Hepatocyte (in vitro differentiated cells): Measurements from ENCODE around the gene SH3RF3. TPM values are rescaled to one million over a fixed set of nuclear protein-coding genes. Genes with fewer than 3 reads are reported as not detected.

Experiments
- DNase-seq: peaks from one replicate; pipeline ENCODE4 v3.0.0-alpha.2; 2016; ENCODE audit warnings: low spot score
- H2AFZ ChIP-seq: fragments of 200-600 bp; sonication (generic); 2 replicates; pipeline ENCODE4 v1.6.0; 2016; ENCODE audit warnings: antibody characterized with exemption, mild to moderate bottlenecking
- H3K27ac ChIP-seq: fragments of 200-600 bp; sonication (generic); 2 replicates; pipeline ENCODE4 v1.5.1; 2016; ENCODE audit warnings: mild to moderate bottlenecking
- H3K27me3 ChIP-seq: fragments of 200-600 bp; sonication (generic); 2 replicates; pipeline ENCODE4 v1.6.1; 2016
- H3K36me3 ChIP-seq: fragments of 200-600 bp; sonication (generic); replicated peaks from 2 replicates; pipeline ENCODE4 v1.5.1; 2016; ENCODE audit warnings: low read depth; ENCODE audit not compliant: insufficient read depth
- H3K4me1 ChIP-seq: fragments of 200-600 bp; sonication (generic); 2 replicates; pipeline ENCODE4 v1.5.1; 2016; ENCODE audit warnings: mild to moderate bottlenecking, moderate library complexity; ENCODE audit not compliant: insufficient read depth
- H3K4me2 ChIP-seq: fragments of 200-600 bp; sonication (generic); 2 replicates; pipeline ENCODE4 v1.6.0; 2016
- H3K4me3 ChIP-seq: fragments of 200-600 bp; sonication (generic); 2 replicates; pipeline ENCODE4 v1.5.1; 2016; ENCODE audit warnings: mild to moderate bottlenecking
- H3K79me2 ChIP-seq: fragments of 200-600 bp; sonication (generic); 2 replicates; pipeline ENCODE4 v1.6.0; 2017; ENCODE audit warnings: mild to moderate bottlenecking
- H3K9me2 ChIP-seq: fragments of 200-600 bp; sonication (generic); replicated peaks from 2 replicates; pipeline ENCODE4 v1.6.0; 2017; ENCODE audit warnings: mild to moderate bottlenecking; ENCODE audit not compliant: insufficient read depth
- H3K9me3 ChIP-seq: fragments of 200-600 bp; sonication (generic); 2 replicates; pipeline ENCODE4 v1.5.1; 2016; ENCODE audit warnings: low read depth, mild to moderate bottlenecking
- H4K20me1 ChIP-seq: fragments of 200-600 bp; sonication (generic); 2 replicates; pipeline ENCODE4 v1.6.0; 2016; ENCODE audit warnings: mild to moderate bottlenecking; ENCODE audit not compliant: insufficient read depth, poor library complexity, severe bottlenecking
- EZH2 ChIP-seq: fragments of 200-600 bp; sonication (generic); IDR thresholded peaks from 2 replicates; pipeline ENCODE4 v1.6.1; 2016; ENCODE audit warnings: antibody characterized with exemption, mild to moderate bottlenecking, borderline replicate concordance
- EZH2phosphoT487 ChIP-seq: fragments of 200-600 bp; sonication (generic); IDR thresholded peaks from one replicate; pipeline ENCODE4 v1.6.1; 2018; ENCODE audit warnings: antibody characterized with exemption, mild to moderate bottlenecking, low read depth, moderate library complexity; ENCODE audit not compliant: unreplicated experiment, severe bottlenecking
- WGBS: methylation state at CpG from one replicate; pipeline ENCODE4 v1.1.6; 2016; ENCODE audit warnings: low lambda C conversion rate; ENCODE audit errors: missing lambda C conversion rate; 5-methylcytosine and 5-hydroxymethylcytosine counted together
- polyA plus RNA-seq: library from polyadenylated mRNA; unstranded; fragments of >200 nt; fragmentation: Nextera tagmentation; extraction: Ambion mirVana; gene quantifications from 2 replicates; pipeline ENCODE4 v1.2.1, GENCODE V29; 2016
- total RNA-seq: library from RNA; depleted of rRNA; stranded (reverse); fragments of >200 nt; gene quantifications from 2 replicates; pipeline ENCODE4 v1.2.3, GENCODE V29; 2014
- TF ChIP-seq, protein P1 (sequence below): fragments of 200-600 bp; sonication (generic); IDR thresholded peaks from 2 replicates; pipeline ENCODE4 v1.5.1; 2016; ENCODE audit warnings: antibody characterized with exemption, mild to moderate bottlenecking; ENCODE audit not compliant: poor library complexity

Gene SH3RF3
- total and polyA plus RNA-seq, 2 experiments from 2014 or later = 1.9 to 2.1 TPM

DNA sequence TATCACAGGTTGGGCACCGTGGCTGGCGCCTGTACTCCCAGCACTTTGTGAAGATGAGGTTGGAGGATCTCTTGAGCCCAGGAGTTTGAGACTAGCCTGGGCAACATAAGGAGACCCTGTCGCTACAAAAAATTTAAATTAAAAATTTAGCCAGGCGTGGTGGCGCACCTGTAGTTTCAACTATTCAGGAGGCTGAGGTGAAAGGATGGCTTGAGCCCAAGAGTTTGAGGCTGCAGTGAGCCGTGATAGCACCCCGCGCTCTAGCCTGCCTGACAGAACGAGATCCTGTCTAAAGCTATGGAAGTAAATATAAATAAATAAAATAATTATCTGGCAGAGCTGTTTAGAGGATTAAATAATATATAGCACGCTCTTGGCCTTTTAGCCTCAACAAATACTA is 1.4 kb upstream of the SH3RF3 start:
- Histone ChIP-seq H3K27ac (no peak overlapping the region), H3K79me2 (peaks cover under 1% of the 10 kb centered on the region), H3K9me2 (no peaks in the 10 kb centered on the region), H2AFZ (no peak overlapping the region), H3K36me3 (no peaks in the 10 kb centered on the region), H3K27me3 (peaks cover 33% of the 10 kb centered on the region), H3K4me3 (no peak overlapping the region), H3K4me1 (no peaks in the 10 kb centered on the region), H3K9me3 (no peaks in the 10 kb centered on the region), H4K20me1 (no peaks in the 10 kb centered on the region), H3K4me2 (peak overlapping the region; percentile 99)
- WGBS = 87% methylated on average over 10 of the region's 10 CpGs
- no peak for DNase-seq
- TF ChIP-seq, protein P1, sequence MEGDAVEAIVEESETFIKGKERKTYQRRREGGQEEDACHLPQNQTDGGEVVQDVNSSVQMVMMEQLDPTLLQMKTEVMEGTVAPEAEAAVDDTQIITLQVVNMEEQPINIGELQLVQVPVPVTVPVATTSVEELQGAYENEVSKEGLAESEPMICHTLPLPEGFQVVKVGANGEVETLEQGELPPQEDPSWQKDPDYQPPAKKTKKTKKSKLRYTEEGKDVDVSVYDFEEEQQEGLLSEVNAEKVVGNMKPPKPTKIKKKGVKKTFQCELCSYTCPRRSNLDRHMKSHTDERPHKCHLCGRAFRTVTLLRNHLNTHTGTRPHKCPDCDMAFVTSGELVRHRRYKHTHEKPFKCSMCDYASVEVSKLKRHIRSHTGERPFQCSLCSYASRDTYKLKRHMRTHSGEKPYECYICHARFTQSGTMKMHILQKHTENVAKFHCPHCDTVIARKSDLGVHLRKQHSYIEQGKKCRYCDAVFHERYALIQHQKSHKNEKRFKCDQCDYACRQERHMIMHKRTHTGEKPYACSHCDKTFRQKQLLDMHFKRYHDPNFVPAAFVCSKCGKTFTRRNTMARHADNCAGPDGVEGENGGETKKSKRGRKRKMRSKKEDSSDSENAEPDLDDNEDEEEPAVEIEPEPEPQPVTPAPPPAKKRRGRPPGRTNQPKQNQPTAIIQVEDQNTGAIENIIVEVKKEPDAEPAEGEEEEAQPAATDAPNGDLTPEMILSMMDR = no peak

DNA sequence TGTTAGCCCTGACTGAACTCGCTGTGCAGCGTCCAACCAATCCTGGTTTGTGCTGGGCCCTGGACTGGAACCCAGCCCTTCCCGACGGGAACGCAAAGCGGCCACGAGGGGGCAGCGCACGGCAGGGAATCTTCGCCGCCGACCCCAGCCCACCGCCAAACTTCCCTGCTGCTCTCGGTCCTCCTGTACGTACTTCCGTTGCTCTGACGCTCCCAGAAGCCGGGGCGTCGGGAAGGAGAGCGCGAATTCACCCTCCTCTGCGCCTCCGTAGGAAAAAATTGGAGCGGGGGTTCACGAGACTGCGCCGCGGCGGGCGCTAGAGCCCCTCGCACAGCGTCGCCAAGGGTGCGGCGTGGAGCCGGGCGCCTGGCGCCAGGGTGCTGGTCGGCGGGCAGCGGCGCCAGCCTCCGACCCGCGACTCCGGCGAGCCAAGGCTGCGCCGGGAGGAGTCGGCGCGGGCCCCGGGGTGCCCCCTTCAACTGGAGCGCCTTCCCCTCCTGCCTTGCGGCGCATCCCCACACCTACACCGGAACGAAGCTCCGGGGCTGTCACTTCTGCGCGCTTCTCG is 873 bp upstream of the SH3RF3 start:
- Histone ChIP-seq H3K27me3 (peaks cover 38% of the 10 kb centered on the region), H3K4me2 (peak overlapping the region; percentile 99), H2AFZ (peak overlapping the region; percentile 27), H3K27ac (no peak overlapping the region), H3K9me2 (no peaks in the 10 kb centered on the region), H3K9me3 (no peaks in the 10 kb centered on the region), H3K4me3 (peak overlapping the region; percentile 66), H3K4me1 (no peaks in the 10 kb centered on the region), H3K36me3 (no peaks in the 10 kb centered on the region), H4K20me1 (no peaks in the 10 kb centered on the region), H3K79me2 (peaks cover 2% of the 10 kb centered on the region)
- TF ChIP-seq, protein P1 = peak; percentile 97
- no peak for TF ChIP-seq EZH2
- peak; percentile 88 for DNase-seq
- under 1% methylated on average over 63 of the region's 63 CpGs for WGBS

DNA sequence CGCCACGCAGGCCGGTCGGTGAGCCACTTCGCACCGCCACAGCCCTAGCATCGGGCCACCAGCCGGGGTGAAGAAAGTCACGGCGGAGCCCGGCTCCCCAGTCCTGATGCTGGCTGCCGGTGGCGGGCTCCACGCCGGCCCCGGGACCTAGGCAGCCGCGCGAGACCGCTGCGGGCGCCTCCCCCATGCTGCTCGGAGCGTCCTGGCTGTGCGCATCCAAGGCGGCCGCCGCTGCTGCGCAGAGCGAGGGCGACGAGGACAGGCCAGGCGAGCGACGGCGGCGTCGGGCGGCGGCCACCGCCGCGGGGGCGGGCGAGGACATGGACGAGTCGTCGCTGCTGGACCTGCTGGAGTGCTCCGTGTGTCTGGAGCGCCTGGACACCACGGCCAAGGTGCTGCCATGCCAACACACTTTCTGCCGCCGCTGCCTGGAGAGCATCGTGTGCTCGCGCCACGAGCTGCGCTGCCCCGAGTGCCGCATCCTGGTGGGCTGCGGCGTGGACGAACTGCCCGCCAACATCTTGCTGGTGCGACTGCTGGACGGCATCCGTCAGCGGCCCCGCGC is 433 bp downstream of the SH3RF3 start:
- TF ChIP-seq, protein P1 = no peak
- TF ChIP-seq EZH2phosphoT487 (no peak), EZH2 (no peak)
- H3K27me3 ChIP-seq = peaks cover 40% of the 10 kb centered on the region
- H3K4me1 ChIP-seq = no peaks in the 10 kb centered on the region
- WGBS = 5% methylated on average over 60 of the region's 70 CpGs
- H2AFZ ChIP-seq = peak overlapping the region; percentile 27
- no peaks in the 10 kb centered on the region for H3K36me3 ChIP-seq
- H3K9me2 ChIP-seq = no peaks in the 10 kb centered on the region
- H4K20me1 ChIP-seq = no peaks in the 10 kb centered on the region
- H3K79me2 ChIP-seq = peaks cover 2% of the 10 kb centered on the region
- peak overlapping the region; percentile 66 for H3K4me3 ChIP-seq
- H3K4me2 ChIP-seq = peak overlapping the region; percentile 99
- H3K9me3 ChIP-seq = no peaks in the 10 kb centered on the region
- peak; percentile 46 for DNase-seq
- no peak overlapping the region for H3K27ac ChIP-seq
